Activated CD8-positive, alpha-beta memory T cell treated with anti-CD3 and anti-CD28 coated beads, Interleukin-2, amount 10 ng/mL, durations not matched to agents 7 days and 5 days (primary cell): ENCODE measurements around the gene RFTN1. TPM values are rescaled to one million over a fixed set of nuclear protein-coding genes. Genes with fewer than 3 reads are reported as not detected.

ENCODE experiments used
- ATAC-seq: fragments of 150-1000 bp; cut with Tn5 transposase; one replicate; pipeline ENCODE4 v1.10.0; 2021; ENCODE audit warnings: moderate library complexity
- CTCF ChIA-PET: fragments of 350-600 bp; sonication (Branson Sonifier 250); formaldehyde crosslinking; loops from one replicate; lab custom pipeline; 2021; ENCODE audit warnings: antibody characterized with exemption; lab: Charles Lee
- DNase-seq: peaks from one replicate; pipeline ENCODE4 v3.0.0-alpha.2; 2020
- H3K27ac Mint-ChIP-seq: one replicate; pipeline ENCODE4 v1.8.0; 2021; ENCODE audit warnings: mild to moderate bottlenecking, mixed read lengths
- H3K27me3 Mint-ChIP-seq: one replicate; pipeline ENCODE4 v1.8.0; 2021; ENCODE audit warnings: mixed read lengths
- H3K36me3 Mint-ChIP-seq: one replicate; pipeline ENCODE4 v1.8.0; 2021; ENCODE audit warnings: mild to moderate bottlenecking, mixed read lengths
- H3K4me1 Mint-ChIP-seq: one replicate; pipeline ENCODE4 v1.8.0; 2021; ENCODE audit warnings: mixed read lengths
- H3K4me3 Mint-ChIP-seq: one replicate; pipeline ENCODE4 v1.8.0; 2021; ENCODE audit warnings: mild to moderate bottlenecking, moderate library complexity, mixed read lengths
- H3K9me3 Mint-ChIP-seq: one replicate; pipeline ENCODE4 v1.8.0; 2022; ENCODE audit warnings: low read depth, mixed read lengths
- total RNA-seq, 2 experiments: library from RNA; stranded (reverse); gene quantifications; one replicate each; pipeline ENCODE4 v1.2.3, GENCODE V29; 2021

RFTN1 gene
- total RNA-seq, 2 experiments from 2014 or later: 78.0 to 96.7 TPM

- ATAC-seq (no peak), DNase-seq (no peak)
- no peaks in the 10 kb centered on the region for H3K9me3 Mint-ChIP-seq
- CTCF ChIA-PET: interaction anchor here (1.1 kb wide), 1 partner anchor 895 kb away, joined by 3 read pairs; no protein-coding TSS in a partner anchor
- H3K27ac Mint-ChIP-seq: no peak overlapping the region
- H3K27me3 Mint-ChIP-seq: no peaks in the 10 kb centered on the region
- peaks cover 29% of the 10 kb centered on the region for H3K4me1 Mint-ChIP-seq
- no peak overlapping the region for H3K4me3 Mint-ChIP-seq
- peaks cover 50% of the 10 kb centered on the region for H3K36me3 Mint-ChIP-seq
Observed at GRCh38 chr3:16361087-16361486, 152.4 kb downstream of the RFTN1 start.

DNA sequence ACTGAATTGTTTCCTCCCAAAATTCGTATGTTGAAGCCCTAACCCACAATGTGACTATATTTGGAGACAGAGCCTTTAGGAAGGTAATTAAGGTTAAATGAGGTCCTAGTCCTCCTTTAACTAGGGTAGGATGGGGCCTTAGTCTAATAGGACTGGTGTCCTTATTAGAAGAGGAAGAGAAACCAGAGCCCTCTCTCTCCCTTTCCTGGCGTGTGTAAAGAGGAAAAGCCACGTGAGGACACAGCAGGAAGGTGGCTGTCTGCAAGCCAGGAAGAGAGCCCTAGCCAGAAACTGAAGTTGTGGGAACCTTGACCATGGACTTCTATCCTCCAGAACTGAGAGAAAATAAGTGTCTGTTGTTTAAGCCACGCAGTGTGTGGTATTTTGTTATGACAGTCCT is 154.2 kb downstream of the RFTN1 start:
- Mint-ChIP-seq H3K27ac (no peak overlapping the region), H3K4me1 (peaks cover 19% of the 10 kb centered on the region), H3K4me3 (no peak overlapping the region), H3K27me3 (no peaks in the 10 kb centered on the region), H3K9me3 (no peaks in the 10 kb centered on the region), H3K36me3 (peaks cover 46% of the 10 kb centered on the region)
- ATAC-seq: no peak
- no peak for DNase-seq
- CTCF ChIA-PET: interaction anchor here (1.1 kb wide), 1 partner anchor 21 kb away, joined by 4 read pairs; no protein-coding TSS in a partner anchor

DNA sequence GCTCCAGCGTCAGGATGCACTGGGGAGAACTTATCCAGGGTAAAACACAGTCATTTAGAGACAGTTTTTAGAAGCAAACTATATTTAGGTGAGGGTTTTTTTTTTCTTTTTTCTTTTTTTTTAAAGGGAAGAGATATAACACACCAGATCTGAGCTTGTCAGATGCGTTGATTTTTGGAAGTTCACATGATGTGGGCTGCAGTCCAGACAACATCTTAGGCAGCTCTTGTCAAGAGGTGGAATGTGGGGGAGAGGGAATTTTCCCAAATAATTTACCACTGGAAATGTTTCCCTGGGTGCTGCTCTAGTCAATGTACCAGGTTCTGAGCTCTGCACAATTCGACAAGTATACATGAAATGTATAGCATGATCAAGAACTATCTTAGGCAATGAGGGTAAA is 155.2 kb downstream of the RFTN1 start:
- Mint-ChIP-seq H3K27me3 (no peaks in the 10 kb centered on the region), H3K4me1 (peaks cover 13% of the 10 kb centered on the region), H3K4me3 (no peak overlapping the region), H3K27ac (no peak overlapping the region), H3K9me3 (no peaks in the 10 kb centered on the region), H3K36me3 (peaks cover 36% of the 10 kb centered on the region)
- DNase-seq (no peak), ATAC-seq (no peak)
- CTCF ChIA-PET: no interaction called here

DNA sequence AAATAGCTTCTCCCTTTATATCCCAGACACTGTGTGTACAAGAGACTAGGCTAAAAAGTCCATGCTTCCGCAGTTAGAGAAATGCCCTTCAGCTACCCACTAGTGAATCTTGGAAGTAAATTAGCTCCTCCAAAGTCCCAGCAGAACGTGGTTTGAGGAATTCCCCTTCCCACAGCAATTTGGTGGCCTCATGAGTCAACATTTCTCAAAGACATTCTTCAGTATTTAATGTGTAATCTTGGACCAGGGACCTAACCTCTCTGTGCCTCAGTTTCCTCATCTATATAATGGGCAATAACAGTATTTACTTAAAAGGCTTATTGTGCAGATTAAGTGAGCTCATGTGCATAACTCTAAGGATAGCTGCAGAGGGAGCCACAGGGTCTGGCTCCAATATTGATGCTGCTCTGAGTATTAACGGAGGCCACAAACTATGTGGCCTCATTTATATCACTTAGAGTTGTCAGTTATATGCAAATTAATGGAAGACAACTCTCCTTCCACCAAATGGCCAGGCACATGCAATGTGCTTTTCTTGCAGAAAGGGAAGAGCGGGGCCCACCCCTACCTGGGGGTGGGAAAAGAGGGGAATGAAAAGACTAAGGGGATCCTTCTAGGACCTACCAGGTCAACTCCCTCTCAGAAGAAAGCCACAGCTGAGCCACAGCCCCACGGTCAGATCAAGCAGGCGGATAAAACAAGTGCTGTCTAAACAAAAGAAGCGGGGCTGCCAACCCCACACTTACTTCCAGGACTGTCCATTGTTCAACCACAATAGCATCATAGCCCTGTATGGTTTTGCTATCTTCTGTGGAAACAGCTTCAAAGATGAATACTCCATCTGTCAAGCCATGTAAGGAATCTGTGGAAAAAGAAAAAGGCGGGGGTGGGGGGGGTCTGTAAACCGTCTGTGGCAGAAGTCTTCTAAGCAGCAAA is 156.0 kb downstream of the RFTN1 start:
- ATAC-seq (no peak), DNase-seq (no peak)
- peaks cover 33% of the 10 kb centered on the region for H3K36me3 Mint-ChIP-seq
- no peaks in the 10 kb centered on the region for H3K27me3 Mint-ChIP-seq
- CTCF ChIA-PET: interaction anchor here (0.6 to 1.0 kb wide), 2 partner anchors 19 to 79 kb away, joined by 3 read pairs; no protein-coding TSS in a partner anchor
- no peak overlapping the region for H3K4me3 Mint-ChIP-seq
- H3K4me1 Mint-ChIP-seq: peaks cover 17% of the 10 kb centered on the region
- no peak overlapping the region for H3K27ac Mint-ChIP-seq
- no peaks in the 10 kb centered on the region for H3K9me3 Mint-ChIP-seq

DNA sequence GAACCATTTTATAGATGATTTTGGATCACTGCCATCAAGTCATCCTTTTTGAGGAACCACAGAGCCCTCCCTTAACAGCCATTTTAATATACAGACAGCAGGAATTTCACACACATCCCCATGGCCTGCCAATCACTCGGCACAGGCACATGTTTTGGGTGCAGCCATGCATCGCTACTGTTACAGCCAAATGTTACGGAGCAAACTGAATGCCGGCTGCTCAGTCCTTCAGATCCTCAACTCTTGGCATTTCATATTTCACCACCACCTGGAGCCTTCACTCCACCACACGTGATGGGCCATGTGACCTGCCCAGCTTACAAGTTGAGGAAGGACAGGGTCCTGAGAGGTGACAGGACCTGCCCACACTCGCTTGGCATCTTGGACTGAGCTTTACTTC is 157.7 kb downstream of the RFTN1 start:
- no peaks in the 10 kb centered on the region for H3K9me3 Mint-ChIP-seq
- peaks cover 30% of the 10 kb centered on the region for H3K36me3 Mint-ChIP-seq
- no peak overlapping the region for H3K27ac Mint-ChIP-seq
- H3K4me1 Mint-ChIP-seq: peaks cover 23% of the 10 kb centered on the region
- DNase-seq: no peak
- H3K4me3 Mint-ChIP-seq: no peak overlapping the region
- no peaks in the 10 kb centered on the region for H3K27me3 Mint-ChIP-seq
- CTCF ChIA-PET: no interaction called here
- no peak for ATAC-seq

GRCh38 chr3:16354291-16354690 is 159.2 kb downstream of the RFTN1 start:
- CTCF ChIA-PET: interaction anchor here (0.9 kb wide), 1 partner anchor 13 kb away, joined by 3 read pairs; no protein-coding TSS in a partner anchor

DNA sequence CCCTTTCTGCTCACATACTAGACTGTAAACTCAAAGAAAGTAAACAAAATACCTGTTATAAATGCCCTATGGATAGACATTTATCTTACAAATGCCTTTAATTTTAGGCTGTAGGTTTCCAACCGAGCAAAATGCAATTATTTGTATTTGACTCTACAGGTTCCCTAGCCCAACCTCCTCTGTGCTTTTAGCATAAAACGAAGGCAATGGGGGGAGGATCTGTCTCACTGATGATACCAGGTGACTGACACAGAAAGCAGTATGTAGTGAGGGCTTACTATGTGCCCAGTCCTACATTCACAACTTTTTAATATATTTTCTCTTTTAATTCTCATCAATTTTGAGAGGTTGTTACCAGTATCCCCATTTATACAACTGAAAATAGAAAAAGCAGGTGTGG is 161.1 kb downstream of the RFTN1 start:
- CTCF ChIA-PET: no interaction called here
- ATAC-seq (no peak), DNase-seq (no peak)
- Mint-ChIP-seq H3K27me3 (no peaks in the 10 kb centered on the region), H3K27ac (no peak overlapping the region), H3K36me3 (peaks cover 55% of the 10 kb centered on the region), H3K9me3 (no peaks in the 10 kb centered on the region), H3K4me1 (peaks cover 12% of the 10 kb centered on the region), H3K4me3 (no peak overlapping the region)

More at GRCh38 chr3:16354291-16354690, 159.2 kb downstream of the RFTN1 start:
- Mint-ChIP-seq H3K36me3 (peaks cover 43% of the 10 kb centered on the region), H3K27ac (peak overlapping the region; percentile 24), H3K9me3 (no peaks in the 10 kb centered on the region), H3K27me3 (no peaks in the 10 kb centered on the region), H3K4me1 (peaks cover 15% of the 10 kb centered on the region), H3K4me3 (no peak overlapping the region)
- DNase-seq (no peak), ATAC-seq (no peak)

DNA sequence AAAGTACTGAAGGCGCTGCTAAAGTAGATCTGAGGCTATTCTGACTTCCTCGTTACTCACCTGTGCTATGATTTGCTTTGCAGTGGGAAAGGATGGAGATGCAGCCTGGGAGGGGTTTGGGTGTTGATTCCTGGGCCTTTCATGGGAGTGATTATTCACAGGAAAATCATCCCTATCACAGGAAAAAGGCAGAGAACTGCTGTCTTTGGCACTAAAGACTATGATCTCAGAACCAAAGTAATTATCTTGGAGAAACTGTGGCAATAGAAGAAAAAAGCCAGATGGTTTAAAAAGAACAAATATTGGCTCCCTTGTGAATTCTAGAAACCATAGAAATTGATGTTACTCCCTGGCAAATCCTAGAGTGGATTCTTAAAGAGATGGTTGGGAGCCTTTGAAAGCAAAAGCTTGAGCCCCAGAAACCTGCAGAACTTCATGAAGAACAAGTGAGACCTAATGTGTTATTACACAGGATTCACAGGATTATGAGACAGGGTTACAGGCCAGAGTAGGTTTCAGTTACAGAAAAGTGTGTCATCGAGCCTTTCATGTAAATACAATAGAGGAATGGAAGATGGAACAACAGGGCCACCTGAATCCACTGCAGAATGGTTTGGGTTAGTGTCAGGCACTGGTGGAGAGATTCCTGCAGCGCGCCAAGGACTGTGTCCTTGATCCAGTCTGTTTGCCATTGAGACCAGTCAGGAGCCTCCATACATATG is 162.7 kb downstream of the RFTN1 start:
- CTCF ChIA-PET: no interaction called here
- no peaks in the 10 kb centered on the region for H3K9me3 Mint-ChIP-seq
- no peaks in the 10 kb centered on the region for H3K27me3 Mint-ChIP-seq
- H3K27ac Mint-ChIP-seq: no peak overlapping the region
- DNase-seq (no peak), ATAC-seq (no peak)
- peaks cover 58% of the 10 kb centered on the region for H3K36me3 Mint-ChIP-seq
- H3K4me3 Mint-ChIP-seq: no peak overlapping the region
- peaks cover 12% of the 10 kb centered on the region for H3K4me1 Mint-ChIP-seq

DNA sequence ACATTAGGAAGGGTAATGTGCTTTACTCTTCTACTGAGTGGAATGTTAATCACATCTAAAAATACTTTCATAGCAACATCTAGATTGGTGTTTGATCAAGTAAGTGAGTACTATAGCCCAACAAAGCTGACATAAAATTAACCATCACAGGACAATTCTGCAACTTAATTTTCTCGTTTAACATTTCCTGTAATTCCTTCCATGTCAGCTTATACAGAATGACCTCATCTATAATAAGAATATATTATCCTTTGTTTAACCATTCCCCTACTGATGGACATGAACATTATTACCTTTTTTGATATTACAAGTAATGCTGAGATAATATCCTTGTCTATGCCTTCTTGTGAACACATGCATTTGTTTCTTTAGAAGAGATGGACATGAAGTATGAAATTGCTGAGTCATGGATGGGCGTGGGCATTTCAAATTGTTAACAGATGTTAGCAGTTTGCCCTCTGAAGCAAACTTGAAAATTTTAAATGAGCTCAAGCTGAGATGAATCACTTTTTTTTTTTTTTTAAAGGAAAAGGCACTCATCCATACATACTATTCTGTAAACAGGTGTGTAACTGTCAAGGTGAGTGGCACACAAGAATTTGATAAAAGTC is 163.4 kb downstream of the RFTN1 start:
- H3K4me3 Mint-ChIP-seq: no peak overlapping the region
- peaks cover 12% of the 10 kb centered on the region for H3K4me1 Mint-ChIP-seq
- CTCF ChIA-PET: no interaction called here
- DNase-seq: no peak
- H3K9me3 Mint-ChIP-seq: no peaks in the 10 kb centered on the region
- H3K36me3 Mint-ChIP-seq: peaks cover 63% of the 10 kb centered on the region
- H3K27ac Mint-ChIP-seq: no peak overlapping the region
- no peak for ATAC-seq
- no peaks in the 10 kb centered on the region for H3K27me3 Mint-ChIP-seq

DNA sequence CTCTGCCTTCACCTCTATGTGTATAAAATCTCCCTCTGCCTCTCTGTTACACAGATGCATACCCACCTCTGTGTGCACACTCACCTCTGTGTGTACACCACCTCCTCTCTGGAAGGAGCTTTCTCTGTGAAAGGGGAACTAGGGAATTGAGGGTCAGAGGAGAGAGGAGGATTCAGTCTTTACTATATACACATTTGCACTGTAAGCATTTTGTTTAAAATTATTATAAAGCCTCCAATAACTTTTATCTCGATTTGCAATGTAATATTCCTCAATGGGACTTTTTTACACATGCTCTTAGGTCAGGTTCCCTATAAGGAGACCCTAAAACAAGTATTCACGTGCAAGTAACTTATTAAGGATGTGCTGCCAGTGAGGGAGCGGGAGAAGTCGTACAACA is 166.0 kb downstream of the RFTN1 start:
- DNase-seq (no peak), ATAC-seq (no peak)
- CTCF ChIA-PET: interaction anchor here (1.1 kb wide), 1 partner anchor 9 kb away, joined by 4 read pairs; no protein-coding TSS in a partner anchor
- Mint-ChIP-seq H3K27me3 (no peaks in the 10 kb centered on the region), H3K4me1 (peaks cover 12% of the 10 kb centered on the region), H3K9me3 (no peaks in the 10 kb centered on the region), H3K4me3 (no peak overlapping the region), H3K27ac (peak overlapping the region; percentile 25), H3K36me3 (peaks cover 72% of the 10 kb centered on the region)

GRCh38 chr3:16346413-16347081 is 167.0 kb downstream of the RFTN1 start:
- no peaks in the 10 kb centered on the region for H3K9me3 Mint-ChIP-seq
- no peak overlapping the region for H3K4me3 Mint-ChIP-seq
- DNase-seq (no peak), ATAC-seq (no peak)
- H3K27ac Mint-ChIP-seq: peak overlapping the region; percentile 48
- H3K27me3 Mint-ChIP-seq: no peaks in the 10 kb centered on the region
- H3K36me3 Mint-ChIP-seq: peaks cover 69% of the 10 kb centered on the region
- CTCF ChIA-PET: no interaction called here
- H3K4me1 Mint-ChIP-seq: peaks cover 10% of the 10 kb centered on the region

- no peak overlapping the region for H3K4me3 Mint-ChIP-seq
- no peak for ATAC-seq
- no peaks in the 10 kb centered on the region for H3K27me3 Mint-ChIP-seq
- peaks cover 62% of the 10 kb centered on the region for H3K36me3 Mint-ChIP-seq
- CTCF ChIA-PET: no interaction called here
- no peak for DNase-seq
- no peaks in the 10 kb centered on the region for H3K9me3 Mint-ChIP-seq
- peaks cover 27% of the 10 kb centered on the region for H3K4me1 Mint-ChIP-seq
- no peak overlapping the region for H3K27ac Mint-ChIP-seq
Observed at GRCh38 chr3:16343101-16343500, 170.4 kb downstream of the RFTN1 start.

- Mint-ChIP-seq H3K27ac (peak overlapping the region; percentile 74), H3K36me3 (peaks cover 59% of the 10 kb centered on the region), H3K27me3 (no peaks in the 10 kb centered on the region), H3K4me1 (peaks cover 49% of the 10 kb centered on the region), H3K4me3 (no peak overlapping the region), H3K9me3 (no peaks in the 10 kb centered on the region)
- CTCF ChIA-PET: interaction anchor here (0.6 to 2.2 kb wide), 9 partner anchors 9 to 173 kb away, joined by 3 to 12 read pairs (median 4); no protein-coding TSS in a partner anchor
- DNase-seq (peak; percentile 48), ATAC-seq (peak; percentile 35)
Observed at GRCh38 chr3:16338999-16339398, 174.5 kb downstream of the RFTN1 start.
